ENCODE results near the gene ZNF493.
A peak's percentile ranks its signal among the peaks of the same experiment; 100 is the strongest.

The ZNF493 gene

GRCh38 chr19:21396893-21397572, at the start of gene ZNF493:
Gene ZNF493, plus strand, starts transcription at chr19:21397133. Its CDS starts 105 bp downstream, at chr19:21397238.
- peak; percentile 63 for DNase-seq (ENCODE audit: low spot score)

- no peak for DNase-seq (ENCODE audit: low spot score)
Measured at GRCh38 chr19:21352830-21353229, 44.1 kb upstream of the ZNF493 start.

- DNase-seq (ENCODE audit: low spot score), result peak; percentile 84
Measured at GRCh38 chr19:21358768-21359451, 38.0 kb upstream of the ZNF493 start, which contains the start of gene ZNF738. Gene ZNF738, plus strand, starts transcription at chr19:21359000. Its CDS starts 141 bp downstream, at chr19:21359141.

- DNase-seq (ENCODE audit: low spot score), result no peak
Measured at GRCh38 chr19:21362291-21362690, 34.6 kb upstream of the ZNF493 start.

GRCh38 chr19:21383980-21384582, 12.9 kb upstream of the ZNF493 start:
- DNase-seq (ENCODE audit: low spot score), result no peak

- DNase-seq (ENCODE audit: low spot score), result no peak
Measured at GRCh38 chr19:21396121-21396520, 812 bp upstream of the ZNF493 start.

- DNase-seq (ENCODE audit: low spot score), result no peak
Measured at GRCh38 chr19:21398851-21399250, 1.9 kb downstream of the ZNF493 start.

- DNase-seq (ENCODE audit: low spot score), result no peak
Measured at GRCh38 chr19:21402303-21402985, 5.5 kb downstream of the ZNF493 start.

GRCh38 chr19:21410166-21410565, 13.2 kb downstream of the ZNF493 start:
- no peak for DNase-seq (ENCODE audit: low spot score)

GRCh38 chr19:21422244-21422643, 25.3 kb downstream of the ZNF493 start:
- no peak for DNase-seq (ENCODE audit: low spot score)

GRCh38 chr19:21423057-21424041, 26.4 kb downstream of the ZNF493 start:
- DNase-seq (ENCODE audit: low spot score), result no peak

GRCh38 chr19:21430675-21431074, 33.7 kb downstream of the ZNF493 start:
- no peak for DNase-seq (ENCODE audit: low spot score)

- DNase-seq (ENCODE audit: low spot score), result no peak
Measured at GRCh38 chr19:21432590-21432989, 35.7 kb downstream of the ZNF493 start.

GRCh38 chr19:21434516-21434915, 37.6 kb downstream of the ZNF493 start:
- no peak for DNase-seq (ENCODE audit: low spot score)

- no peak for DNase-seq (ENCODE audit: low spot score)
Measured at GRCh38 chr19:21434967-21435544, 38.1 kb downstream of the ZNF493 start.

GRCh38 chr19:21439201-21439751, 42.3 kb downstream of the ZNF493 start:
- no peak for DNase-seq (ENCODE audit: low spot score)

GRCh38 chr19:21440321-21440720, 43.4 kb downstream of the ZNF493 start:
- DNase-seq (ENCODE audit: low spot score), result no peak

GRCh38 chr19:21451187-21451586, 54.3 kb downstream of the ZNF493 start:
- DNase-seq (ENCODE audit: low spot score), result no peak

- DNase-seq (ENCODE audit: low spot score), result no peak
Measured at GRCh38 chr19:21454901-21455300, 58.0 kb downstream of the ZNF493 start.

GRCh38 chr19:21460686-21461085, 63.8 kb downstream of the ZNF493 start:
- no peak for DNase-seq (ENCODE audit: low spot score)

- no peak for DNase-seq (ENCODE audit: low spot score)
Measured at GRCh38 chr19:21462540-21462939, 65.6 kb downstream of the ZNF493 start.

Measured in COLO829 (cell line).